ENCODE measurements around the gene SFTPA2. TPM values are rescaled to one million over a fixed set of nuclear protein-coding genes. Genes with fewer than 3 reads are reported as not detected.

SFTPA2 gene
- total and polyA plus RNA-seq, 2 of the 4 experiments (the other 2 are of a cell fraction), result not detected

DNA sequence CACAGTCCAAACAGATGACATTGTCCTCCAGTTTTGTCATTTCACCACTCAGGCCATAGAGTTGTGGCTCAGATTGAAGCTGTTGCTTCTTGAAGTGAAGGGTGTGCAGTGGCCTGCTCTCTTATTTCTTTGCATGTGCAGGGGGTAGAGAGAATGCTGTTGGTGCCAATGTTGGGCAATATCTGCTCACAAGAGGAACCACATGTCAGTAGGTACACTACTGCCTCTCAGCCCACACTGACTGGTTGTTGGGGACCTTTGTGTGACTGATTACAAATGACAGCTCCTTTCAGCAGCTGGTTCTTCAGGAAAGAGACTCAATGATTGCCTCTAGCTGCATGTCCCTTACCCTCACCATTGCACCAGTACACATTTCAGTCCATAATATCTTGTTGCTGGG lies 28.6 kb upstream of the SFTPA2 start:
- no peaks in the 10 kb centered on the region for H3K9me1 ChIP-seq (ENCODE audit: insufficient read depth, low read length)

More for the DNA sequence above, 28.6 kb upstream of the SFTPA2 start:
- no peaks in the 10 kb centered on the region for H3K4me1 ChIP-seq (ENCODE audit: control insufficient read depth, insufficient read depth, low read length)
- no peak overlapping the region for H3K14ac ChIP-seq (replicated peaks; ENCODE audit: low read depth, low read length)
- in situ Hi-C loops (cut with MboI; ENCODE audit: low sequenced_read_pairs), result no loop called here
- H3K9me3 ChIP-seq (ENCODE audit: control insufficient read depth, insufficient read depth, low read length), result no peaks in the 10 kb centered on the region
- H4K5ac ChIP-seq (ENCODE audit: low read depth, low read length), result no peak overlapping the region
- H4K20me1 ChIP-seq (ENCODE audit: insufficient read depth, low read length), result no peaks in the 10 kb centered on the region
- no peak overlapping the region for H3K27ac ChIP-seq (ENCODE audit: insufficient read depth, low read length)
- intact Hi-C loops (cut with micrococcal nuclease), result no loop called here
- no peak overlapping the region for H3K9ac ChIP-seq (ENCODE audit: low read depth, low read length)
- no peak overlapping the region for H3K18ac ChIP-seq (ENCODE audit: low read depth, low read length)
- TF ChIP-seq NFE2L2 (IDR thresholded peaks at IDR 0.05; ENCODE audit: low read depth, low read length) (no peak), MAFK (IDR thresholded peaks at IDR 0.05; ENCODE audit: low read depth, low read length) (no peak), CHD1 (IDR thresholded peaks at IDR 0.05; ENCODE audit: low read depth, low read length) (no peak), FOS (IDR thresholded peaks at IDR 0.05; ENCODE audit: low read depth, low read length) (no peak), MXI1 (IDR thresholded peaks at IDR 0.05; ENCODE audit: borderline replicate concordance, low read depth, low read length) (no peak), RCOR1 (IDR thresholded peaks at IDR 0.05; ENCODE audit: insufficient replicate concordance, low read length) (no peak), RFX5 (IDR thresholded peaks at IDR 0.05; ENCODE audit: low read depth, low read length) (no peak), RAD21 (IDR thresholded peaks at IDR 0.05; ENCODE audit: low read length) (no peak), CEBPB (IDR thresholded peaks at IDR 0.05; ENCODE audit: low read depth, low read length) (no peak), SMC3 (IDR thresholded peaks at IDR 0.05; ENCODE audit: low read depth, low read length) (no peak), POLR2A (IDR thresholded peaks at IDR 0.05; ENCODE audit: low read depth, low read length) (no peak), BHLHE40 (IDR thresholded peaks at IDR 0.05; ENCODE audit: low read depth, low read length) (no peak), MAZ (IDR thresholded peaks at IDR 0.05; ENCODE audit: borderline replicate concordance, low read depth, low read length) (no peak)
- TF ChIP-seq, protein P1, sequence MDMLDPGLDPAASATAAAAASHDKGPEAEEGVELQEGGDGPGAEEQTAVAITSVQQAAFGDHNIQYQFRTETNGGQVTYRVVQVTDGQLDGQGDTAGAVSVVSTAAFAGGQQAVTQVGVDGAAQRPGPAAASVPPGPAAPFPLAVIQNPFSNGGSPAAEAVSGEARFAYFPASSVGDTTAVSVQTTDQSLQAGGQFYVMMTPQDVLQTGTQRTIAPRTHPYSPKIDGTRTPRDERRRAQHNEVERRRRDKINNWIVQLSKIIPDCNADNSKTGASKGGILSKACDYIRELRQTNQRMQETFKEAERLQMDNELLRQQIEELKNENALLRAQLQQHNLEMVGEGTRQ (IDR thresholded peaks at IDR 0.05; ENCODE audit: low read depth, low read length), result no peak
- TF ChIP-seq, protein P2, sequence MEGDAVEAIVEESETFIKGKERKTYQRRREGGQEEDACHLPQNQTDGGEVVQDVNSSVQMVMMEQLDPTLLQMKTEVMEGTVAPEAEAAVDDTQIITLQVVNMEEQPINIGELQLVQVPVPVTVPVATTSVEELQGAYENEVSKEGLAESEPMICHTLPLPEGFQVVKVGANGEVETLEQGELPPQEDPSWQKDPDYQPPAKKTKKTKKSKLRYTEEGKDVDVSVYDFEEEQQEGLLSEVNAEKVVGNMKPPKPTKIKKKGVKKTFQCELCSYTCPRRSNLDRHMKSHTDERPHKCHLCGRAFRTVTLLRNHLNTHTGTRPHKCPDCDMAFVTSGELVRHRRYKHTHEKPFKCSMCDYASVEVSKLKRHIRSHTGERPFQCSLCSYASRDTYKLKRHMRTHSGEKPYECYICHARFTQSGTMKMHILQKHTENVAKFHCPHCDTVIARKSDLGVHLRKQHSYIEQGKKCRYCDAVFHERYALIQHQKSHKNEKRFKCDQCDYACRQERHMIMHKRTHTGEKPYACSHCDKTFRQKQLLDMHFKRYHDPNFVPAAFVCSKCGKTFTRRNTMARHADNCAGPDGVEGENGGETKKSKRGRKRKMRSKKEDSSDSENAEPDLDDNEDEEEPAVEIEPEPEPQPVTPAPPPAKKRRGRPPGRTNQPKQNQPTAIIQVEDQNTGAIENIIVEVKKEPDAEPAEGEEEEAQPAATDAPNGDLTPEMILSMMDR (conservative IDR thresholded peaks at IDR 0.05; ENCODE audit: low read depth, low read length), result no peak
- TF ChIP-seq, protein P3, sequence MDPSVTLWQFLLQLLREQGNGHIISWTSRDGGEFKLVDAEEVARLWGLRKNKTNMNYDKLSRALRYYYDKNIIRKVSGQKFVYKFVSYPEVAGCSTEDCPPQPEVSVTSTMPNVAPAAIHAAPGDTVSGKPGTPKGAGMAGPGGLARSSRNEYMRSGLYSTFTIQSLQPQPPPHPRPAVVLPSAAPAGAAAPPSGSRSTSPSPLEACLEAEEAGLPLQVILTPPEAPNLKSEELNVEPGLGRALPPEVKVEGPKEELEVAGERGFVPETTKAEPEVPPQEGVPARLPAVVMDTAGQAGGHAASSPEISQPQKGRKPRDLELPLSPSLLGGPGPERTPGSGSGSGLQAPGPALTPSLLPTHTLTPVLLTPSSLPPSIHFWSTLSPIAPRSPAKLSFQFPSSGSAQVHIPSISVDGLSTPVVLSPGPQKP (IDR thresholded peaks at IDR 0.05; ENCODE audit: borderline replicate concordance, low read depth, low read length), result no peak
- ChIA-PET POLR2A (ENCODE audit: unreplicated experiment) (no interaction called here), CTCF (no interaction called here)
- no peaks in the 10 kb centered on the region for H3K36me3 ChIP-seq (ENCODE audit: control insufficient read depth, insufficient read depth, low read length)
- H3K4me3 ChIP-seq (ENCODE audit: insufficient read depth, low read depth, low read length), result no peak overlapping the region
- H2AK5ac ChIP-seq (ENCODE audit: low read depth, low read length), result no peak overlapping the region
- no peak overlapping the region for H4K8ac ChIP-seq (ENCODE audit: low read depth in 2 of 2, low read length in 2 of 2)
- ATAC-seq (ENCODE audit: low read depth) (no peak), DNase-seq (no peak)
- H2BK20ac ChIP-seq (ENCODE audit: low read depth, low read length), result no peak overlapping the region
- no peak overlapping the region for H2AFZ ChIP-seq (replicated peaks; ENCODE audit: low read length, poor library complexity)
- H2BK5ac ChIP-seq (ENCODE audit: low read depth, low read length, poor library complexity, severe bottlenecking), result no peak overlapping the region
- no TSS peak for BruUV-seq (replicated peaks)
- H2BK15ac ChIP-seq (ENCODE audit: low read depth, low read length), result no peak overlapping the region
- no peaks in the 10 kb centered on the region for H3K79me1 ChIP-seq (ENCODE audit: low read depth in 1 of 2, low read length in 2 of 2)
- dilution Hi-C loops (cut with HindIII; ENCODE audit: low sequenced_read_pairs, unreplicated experiment), result no loop called here
- no peak overlapping the region for H3K4me2 ChIP-seq (ENCODE audit: low read depth, low read length)
- no peak overlapping the region for H3K4ac ChIP-seq (ENCODE audit: low read depth, low read length)
- no peak overlapping the region for H2BK120ac ChIP-seq (ENCODE audit: low read depth, low read length)
- H3K27me3 ChIP-seq (ENCODE audit: control insufficient read depth, insufficient read depth, low read length), result peaks cover 37% of the 10 kb centered on the region
- no peak overlapping the region for H2AK9ac ChIP-seq (replicated peaks; ENCODE audit: low read depth, low read length, poor library complexity)
- no peak overlapping the region for H3K23ac ChIP-seq (ENCODE audit: low read depth, low read length)
- no peak overlapping the region for H4K91ac ChIP-seq (ENCODE audit: insufficient read depth, low read depth, low read length)
- no peak overlapping the region for H3K56ac ChIP-seq (ENCODE audit: extremely low read depth, insufficient read depth, low read length)
